HEK293 (cell line): ENCODE measurements around the gene PAIP1.
A peak's percentile ranks its signal among the peaks of the same experiment; 100 is the strongest.

ENCODE experiments used
- CTCF ChIA-PET: fragments of 350-600 bp; formaldehyde crosslinking; extraction: SDS; loops from one replicate; lab custom pipeline; 2021; ENCODE audit warnings: antibody characterized with exemption; lab: Yijun Ruan, JAX
- POLR2A ChIA-PET: fragments of 300-600 bp; formaldehyde crosslinking; extraction: SDS; loops from one replicate; lab custom pipeline; 2020; ENCODE audit warnings: antibody characterized with exemption, inconsistent platforms; lab: Yijun Ruan, JAX
- H3K27ac ChIP-seq: fragments of 200-500 bp; sonication (Bioruptor generic); 2 replicates; pipeline ENCODE4 v1.5.1; 2014; ENCODE audit warnings: low read depth, low read length, control low read depth, inconsistent platforms; ENCODE audit errors: extremely low read depth
- H3K36me3 ChIP-seq, 2 experiments: fragments of 200-500 bp in 1 of 2; sonication (Bioruptor generic) in 1 of 2; 1 replicate in 1 of 2; 2 replicates in 1 of 2; pipeline ENCODE4 v1.5.1; 2014 to 2017; ENCODE audit warnings: inconsistent platforms in 2 of 2, low read length in 2 of 2; ENCODE audit not compliant: control insufficient read depth in 2 of 2, insufficient read depth in 1 of 2
- H3K4me1 ChIP-seq: fragments of 200-500 bp; sonication (Bioruptor generic); 2 replicates; pipeline ENCODE4 v1.5.1; 2014; ENCODE audit warnings: mild to moderate bottlenecking, low read length, inconsistent platforms; ENCODE audit not compliant: control insufficient read depth, insufficient read depth
- H3K4me3 ChIP-seq: 2 replicates; pipeline ENCODE4 v1.5.1; 2011; ENCODE audit warnings: low read depth, mild to moderate bottlenecking, control low read depth, low read length, moderate library complexity
- H3K9me3 ChIP-seq: fragments of 200-500 bp; sonication (Bioruptor generic); 2 replicates; pipeline ENCODE4 v1.5.1; 2014; ENCODE audit warnings: low read depth, low read length, inconsistent platforms; ENCODE audit not compliant: control insufficient read depth, insufficient read depth
- FEZF1 ChIP-seq: fragments of 450-650 bp; formaldehyde crosslinking; IDR thresholded peaks from 2 replicates; pipeline ENCODE4 v1.5.1; 2016; ENCODE audit warnings: missing biosample characterization, missing genetic modification characterization
- GLI2 ChIP-seq: fragments of 450-650 bp; formaldehyde crosslinking; IDR thresholded peaks from 2 replicates; pipeline ENCODE4; 2017; ENCODE audit warnings: missing biosample characterization, missing genetic modification characterization, low read depth, borderline replicate concordance
- IKZF3 ChIP-seq: fragments of 450-650 bp; IDR thresholded peaks from 2 replicates; pipeline ENCODE4 v1.5.0; 2018; ENCODE audit warnings: missing biosample characterization, mild to moderate bottlenecking, missing genetic modification characterization, moderate library complexity
- MZF1 ChIP-seq: fragments of 450-650 bp; formaldehyde crosslinking; IDR thresholded peaks from 2 replicates; pipeline ENCODE4 v1.5.1; 2017; ENCODE audit warnings: missing biosample characterization, missing genetic modification characterization, borderline replicate concordance
- OSR2 ChIP-seq: fragments of 450-650 bp; formaldehyde crosslinking; IDR thresholded peaks from 2 replicates; pipeline ENCODE4 v1.5.1; 2016; ENCODE audit warnings: missing biosample characterization, missing genetic modification characterization
- YY1 ChIP-seq: fragments of 450-650 bp; formaldehyde crosslinking; IDR thresholded peaks from 2 replicates; pipeline ENCODE4 v1.5.1; 2018; ENCODE audit warnings: missing biosample characterization, missing genetic modification characterization
- ZBTB20 ChIP-seq: fragments of 450-650 bp; formaldehyde crosslinking; IDR thresholded peaks from 2 replicates; pipeline ENCODE4 v1.5.1; 2016; ENCODE audit warnings: missing biosample characterization, missing genetic modification characterization
- ZNF138 ChIP-seq: fragments of 450-650 bp; formaldehyde crosslinking; IDR thresholded peaks from 2 replicates; pipeline ENCODE4 v1.5.1; 2016; ENCODE audit warnings: missing biosample characterization, missing genetic modification characterization, borderline replicate concordance
- ZNF223 ChIP-seq: fragments of 450-650 bp; formaldehyde crosslinking; IDR thresholded peaks from 2 replicates; pipeline ENCODE4 v1.5.1; 2016; ENCODE audit warnings: missing biosample characterization, missing genetic modification characterization
- ZNF324 ChIP-seq: fragments of 450-650 bp; formaldehyde crosslinking; IDR thresholded peaks from 2 replicates; pipeline ENCODE4 v1.5.1; 2016; ENCODE audit warnings: missing biosample characterization, missing genetic modification characterization
- ZNF341 ChIP-seq: fragments of 450-650 bp; formaldehyde crosslinking; IDR thresholded peaks from 2 replicates; pipeline ENCODE4; 2016; ENCODE audit warnings: low read depth, missing biosample characterization, missing genetic modification characterization
- ZNF366 ChIP-seq: fragments of 450-650 bp; formaldehyde crosslinking; conservative IDR thresholded peaks from 2 replicates; pipeline ENCODE4 v1.5.1; 2016; ENCODE audit warnings: missing biosample characterization, missing genetic modification characterization
- ZNF391 ChIP-seq: fragments of 450-650 bp; formaldehyde crosslinking; IDR thresholded peaks from 2 replicates; pipeline ENCODE4 v1.5.1; 2016; ENCODE audit warnings: low read depth, missing biosample characterization, missing genetic modification characterization, borderline replicate concordance
- ZNF473 ChIP-seq: fragments of 450-650 bp; formaldehyde crosslinking; IDR thresholded peaks from 2 replicates; pipeline ENCODE4 v1.5.1; 2017; ENCODE audit warnings: missing biosample characterization, missing genetic modification characterization
- ZNF48 ChIP-seq: fragments of 450-650 bp; formaldehyde crosslinking; IDR thresholded peaks from 2 replicates; pipeline ENCODE4 v1.5.1; 2016; ENCODE audit warnings: missing biosample characterization, missing genetic modification characterization
- ZNF510 ChIP-seq: fragments of 450-650 bp; formaldehyde crosslinking; IDR thresholded peaks from 2 replicates; pipeline ENCODE4 v1.5.1; 2018; ENCODE audit warnings: mild to moderate bottlenecking, missing genetic modification characterization, missing biosample characterization; ENCODE audit not compliant: insufficient replicate concordance
- ZNF555 ChIP-seq: fragments of 450-650 bp; formaldehyde crosslinking; conservative IDR thresholded peaks from 2 replicates; pipeline ENCODE4 v1.5.1; 2017; ENCODE audit warnings: missing biosample characterization, mild to moderate bottlenecking, missing genetic modification characterization, inconsistent platforms
- ZNF561 ChIP-seq: fragments of 450-650 bp; IDR thresholded peaks from 2 replicates; pipeline ENCODE4 v1.5.1; 2018; ENCODE audit warnings: missing biosample characterization, missing genetic modification characterization, borderline replicate concordance
- ZNF596 ChIP-seq: fragments of 450-650 bp; IDR thresholded peaks from 2 replicates; pipeline ENCODE4 v1.5.0; 2018; ENCODE audit warnings: missing biosample characterization, mild to moderate bottlenecking, missing genetic modification characterization, moderate library complexity
- ZNF768 ChIP-seq: fragments of 450-650 bp; formaldehyde crosslinking; IDR thresholded peaks from 2 replicates; pipeline ENCODE4 v1.5.1; 2018; ENCODE audit warnings: missing biosample characterization, mild to moderate bottlenecking, missing genetic modification characterization
- ZNF785 ChIP-seq: fragments of 450-650 bp; formaldehyde crosslinking; IDR thresholded peaks from 2 replicates; pipeline ENCODE4 v1.5.1; 2016; ENCODE audit warnings: missing biosample characterization, missing genetic modification characterization
- ZNF837 ChIP-seq: fragments of 450-650 bp; formaldehyde crosslinking; IDR thresholded peaks from 2 replicates; pipeline ENCODE4 v1.5.1; 2016; ENCODE audit warnings: missing biosample characterization, missing genetic modification characterization
- ZNF843 ChIP-seq: fragments of 450-650 bp; formaldehyde crosslinking; IDR thresholded peaks from 2 replicates; pipeline ENCODE4 v1.5.1; 2016; ENCODE audit warnings: missing biosample characterization, missing genetic modification characterization
- ZSCAN30 ChIP-seq: fragments of 450-650 bp; IDR thresholded peaks from 2 replicates; pipeline ENCODE4 v1.5.1; 2018; ENCODE audit warnings: missing biosample characterization, mild to moderate bottlenecking, missing genetic modification characterization, moderate library complexity
- TF ChIP-seq, protein P1 (sequence below): fragments of 450-650 bp; IDR thresholded peaks from 2 replicates; pipeline ENCODE4 v1.5.1; 2018; ENCODE audit warnings: missing biosample characterization, missing genetic modification characterization
- TF ChIP-seq, protein P2 (sequence below): fragments of 450-650 bp; formaldehyde crosslinking; IDR thresholded peaks from 2 replicates; pipeline ENCODE4 v1.5.1; 2016; ENCODE audit warnings: missing biosample characterization, missing genetic modification characterization
- TF ChIP-seq, protein P3 (sequence below): fragments of 450-650 bp; IDR thresholded peaks from 2 replicates; pipeline ENCODE4 v1.5.1; 2018; ENCODE audit warnings: missing biosample characterization, mild to moderate bottlenecking, missing genetic modification characterization
- TF ChIP-seq, protein P4 (sequence below): fragments of 450-650 bp; formaldehyde crosslinking; IDR thresholded peaks from 2 replicates; pipeline ENCODE4 v1.5.1; 2016; ENCODE audit warnings: missing biosample characterization, missing genetic modification characterization
- TF ChIP-seq, protein P5 (sequence below): fragments of 450-650 bp; formaldehyde crosslinking; IDR thresholded peaks from 2 replicates; pipeline ENCODE4 v1.5.1; 2017; ENCODE audit warnings: missing biosample characterization, missing genetic modification characterization
- TF ChIP-seq, protein P6 (sequence below): fragments of 450-650 bp; formaldehyde crosslinking; IDR thresholded peaks from 2 replicates; pipeline ENCODE4 v1.5.1; 2017; ENCODE audit warnings: missing biosample characterization, missing genetic modification characterization

The PAIP1 gene

DNA sequence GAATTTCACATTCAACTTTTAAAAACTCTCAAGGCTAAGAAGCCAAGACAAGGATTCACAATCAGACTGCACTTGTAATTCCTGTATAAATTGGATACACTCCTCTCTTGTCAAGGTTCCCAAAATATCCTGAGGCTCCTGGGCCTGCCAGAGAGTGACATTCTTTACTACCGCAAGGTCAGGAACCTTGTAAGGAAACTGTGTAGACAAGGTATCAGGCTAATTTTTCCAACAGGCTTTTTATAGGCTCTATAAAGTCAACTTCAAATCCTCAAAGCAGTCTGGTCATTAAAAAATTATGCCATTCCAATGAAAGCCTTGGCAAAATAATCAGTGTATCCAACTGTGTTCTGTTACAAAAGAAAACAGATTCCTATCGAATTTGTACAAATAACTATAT, 15.5 kb upstream of the PAIP1 start:
- H3K4me3 ChIP-seq = no peak overlapping the region
- POLR2A ChIA-PET = interaction anchor here (1.7 kb wide), 1 partner anchor 10 kb away, joined by 4 read pairs; no protein-coding TSS in a partner anchor
- peak overlapping the region; percentile 61; the same call in 1 of the 2 replicates for H3K27ac ChIP-seq
- CTCF ChIA-PET = interaction anchor here (0.6 to 1.1 kb wide), 2 partner anchors 13 to 87 kb away, joined by 3 read pairs; no protein-coding TSS in a partner anchor
- peaks cover 5 to 7% of the 10 kb centered on the region in 2 experiments; a peak in 2 of 3 replicates for H3K36me3 ChIP-seq
- peaks cover 30% of the 10 kb centered on the region for H3K4me1 ChIP-seq
- no peaks in the 10 kb centered on the region for H3K9me3 ChIP-seq
- TF ChIP-seq, protein P1, sequence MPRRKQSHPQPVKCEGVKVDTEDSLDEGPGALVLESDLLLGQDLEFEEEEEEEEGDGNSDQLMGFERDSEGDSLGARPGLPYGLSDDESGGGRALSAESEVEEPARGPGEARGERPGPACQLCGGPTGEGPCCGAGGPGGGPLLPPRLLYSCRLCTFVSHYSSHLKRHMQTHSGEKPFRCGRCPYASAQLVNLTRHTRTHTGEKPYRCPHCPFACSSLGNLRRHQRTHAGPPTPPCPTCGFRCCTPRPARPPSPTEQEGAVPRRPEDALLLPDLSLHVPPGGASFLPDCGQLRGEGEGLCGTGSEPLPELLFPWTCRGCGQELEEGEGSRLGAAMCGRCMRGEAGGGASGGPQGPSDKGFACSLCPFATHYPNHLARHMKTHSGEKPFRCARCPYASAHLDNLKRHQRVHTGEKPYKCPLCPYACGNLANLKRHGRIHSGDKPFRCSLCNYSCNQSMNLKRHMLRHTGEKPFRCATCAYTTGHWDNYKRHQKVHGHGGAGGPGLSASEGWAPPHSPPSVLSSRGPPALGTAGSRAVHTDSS (tag by site-specific recombination) = 0 out of 2 replicates have a peak, but pooled peaks have one; percentile 9
- TF ChIP-seq ZNF510 (tag by site-specific recombination) (no peak), ZNF138 (tag by site-specific recombination) (no peak), ZNF223 (no peak), ZBTB20 (tag by site-specific recombination) (peak; percentile 33; the same call in 1 of the 2 replicates), ZNF843 (peak; percentile 97), IKZF3 (peak; percentile 68), ZNF768 (tag by site-specific recombination) (no peak), FEZF1 (peak; percentile 93), ZNF555 (tag by site-specific recombination) (no peak), ZNF324 (tag by site-specific recombination) (0 out of 2 replicates have a peak, but pooled peaks have one; percentile 19), OSR2 (tag by site-specific recombination) (peak; percentile 68), MZF1 (peak; percentile 66; the same call in 1 of the 2 replicates), ZNF837 (tag by site-specific recombination) (no peak), ZNF48 (tag by site-specific recombination) (no peak), ZNF341 (tag by site-specific recombination) (no peak), ZNF785 (tag by site-specific recombination) (no peak), ZNF596 (tag by site-specific recombination) (peak; percentile 60), ZNF391 (tag by site-specific recombination) (0 out of 2 replicates have a peak, but pooled peaks have one; percentile 21), ZNF473 (tag by site-specific recombination) (no peak), ZNF561 (tag by site-specific recombination) (peak; percentile 66; the same call in 1 of the 2 replicates), GLI2 (tag by site-specific recombination) (peak; percentile 77; the same call in 1 of the 2 replicates), ZNF366 (tag by site-specific recombination) (0 out of 2 replicates have a peak, but pooled peaks have one; percentile 3), YY1 (tag by site-specific recombination) (peak; percentile 17; the same call in 1 of the 2 replicates), ZSCAN30 (peak; percentile 94)
- TF ChIP-seq, protein P2, sequence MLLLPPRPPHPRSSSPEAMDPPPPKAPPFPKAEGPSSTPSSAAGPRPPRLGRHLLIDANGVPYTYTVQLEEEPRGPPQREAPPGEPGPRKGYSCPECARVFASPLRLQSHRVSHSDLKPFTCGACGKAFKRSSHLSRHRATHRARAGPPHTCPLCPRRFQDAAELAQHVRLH = peak; percentile 93
- TF ChIP-seq, protein P3, sequence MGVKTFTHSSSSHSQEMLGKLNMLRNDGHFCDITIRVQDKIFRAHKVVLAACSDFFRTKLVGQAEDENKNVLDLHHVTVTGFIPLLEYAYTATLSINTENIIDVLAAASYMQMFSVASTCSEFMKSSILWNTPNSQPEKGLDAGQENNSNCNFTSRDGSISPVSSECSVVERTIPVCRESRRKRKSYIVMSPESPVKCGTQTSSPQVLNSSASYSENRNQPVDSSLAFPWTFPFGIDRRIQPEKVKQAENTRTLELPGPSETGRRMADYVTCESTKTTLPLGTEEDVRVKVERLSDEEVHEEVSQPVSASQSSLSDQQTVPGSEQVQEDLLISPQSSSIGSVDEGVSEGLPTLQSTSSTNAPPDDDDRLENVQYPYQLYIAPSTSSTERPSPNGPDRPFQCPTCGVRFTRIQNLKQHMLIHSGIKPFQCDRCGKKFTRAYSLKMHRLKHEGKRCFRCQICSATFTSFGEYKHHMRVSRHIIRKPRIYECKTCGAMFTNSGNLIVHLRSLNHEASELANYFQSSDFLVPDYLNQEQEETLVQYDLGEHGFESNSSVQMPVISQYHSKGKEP = peak; percentile 65
- TF ChIP-seq, protein P4, sequence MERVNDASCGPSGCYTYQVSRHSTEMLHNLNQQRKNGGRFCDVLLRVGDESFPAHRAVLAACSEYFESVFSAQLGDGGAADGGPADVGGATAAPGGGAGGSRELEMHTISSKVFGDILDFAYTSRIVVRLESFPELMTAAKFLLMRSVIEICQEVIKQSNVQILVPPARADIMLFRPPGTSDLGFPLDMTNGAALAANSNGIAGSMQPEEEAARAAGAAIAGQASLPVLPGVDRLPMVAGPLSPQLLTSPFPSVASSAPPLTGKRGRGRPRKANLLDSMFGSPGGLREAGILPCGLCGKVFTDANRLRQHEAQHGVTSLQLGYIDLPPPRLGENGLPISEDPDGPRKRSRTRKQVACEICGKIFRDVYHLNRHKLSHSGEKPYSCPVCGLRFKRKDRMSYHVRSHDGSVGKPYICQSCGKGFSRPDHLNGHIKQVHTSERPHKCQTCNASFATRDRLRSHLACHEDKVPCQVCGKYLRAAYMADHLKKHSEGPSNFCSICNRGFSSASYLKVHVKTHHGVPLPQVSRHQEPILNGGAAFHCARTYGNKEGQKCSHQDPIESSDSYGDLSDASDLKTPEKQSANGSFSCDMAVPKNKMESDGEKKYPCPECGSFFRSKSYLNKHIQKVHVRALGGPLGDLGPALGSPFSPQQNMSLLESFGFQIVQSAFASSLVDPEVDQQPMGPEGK (tag by site-specific recombination) = no peak
- TF ChIP-seq, protein P5, sequence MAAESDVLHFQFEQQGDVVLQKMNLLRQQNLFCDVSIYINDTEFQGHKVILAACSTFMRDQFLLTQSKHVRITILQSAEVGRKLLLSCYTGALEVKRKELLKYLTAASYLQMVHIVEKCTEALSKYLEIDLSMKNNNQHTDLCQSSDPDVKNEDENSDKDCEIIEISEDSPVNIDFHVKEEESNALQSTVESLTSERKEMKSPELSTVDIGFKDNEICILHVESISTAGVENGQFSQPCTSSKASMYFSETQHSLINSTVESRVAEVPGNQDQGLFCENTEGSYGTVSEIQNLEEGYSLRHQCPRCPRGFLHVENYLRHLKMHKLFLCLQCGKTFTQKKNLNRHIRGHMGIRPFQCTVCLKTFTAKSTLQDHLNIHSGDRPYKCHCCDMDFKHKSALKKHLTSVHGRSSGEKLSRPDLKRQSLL = no peak; the same call in 1 of the 2 replicates
- TF ChIP-seq, protein P6, sequence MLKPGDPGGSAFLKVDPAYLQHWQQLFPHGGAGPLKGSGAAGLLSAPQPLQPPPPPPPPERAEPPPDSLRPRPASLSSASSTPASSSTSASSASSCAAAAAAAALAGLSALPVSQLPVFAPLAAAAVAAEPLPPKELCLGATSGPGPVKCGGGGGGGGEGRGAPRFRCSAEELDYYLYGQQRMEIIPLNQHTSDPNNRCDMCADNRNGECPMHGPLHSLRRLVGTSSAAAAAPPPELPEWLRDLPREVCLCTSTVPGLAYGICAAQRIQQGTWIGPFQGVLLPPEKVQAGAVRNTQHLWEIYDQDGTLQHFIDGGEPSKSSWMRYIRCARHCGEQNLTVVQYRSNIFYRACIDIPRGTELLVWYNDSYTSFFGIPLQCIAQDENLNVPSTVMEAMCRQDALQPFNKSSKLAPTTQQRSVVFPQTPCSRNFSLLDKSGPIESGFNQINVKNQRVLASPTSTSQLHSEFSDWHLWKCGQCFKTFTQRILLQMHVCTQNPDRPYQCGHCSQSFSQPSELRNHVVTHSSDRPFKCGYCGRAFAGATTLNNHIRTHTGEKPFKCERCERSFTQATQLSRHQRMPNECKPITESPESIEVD = peak; percentile 92; the same call in 1 of the 2 replicates
